ENCODE data around the gene CTRL. TPM values are rescaled to one million over a fixed set of nuclear protein-coding genes. Genes with fewer than 3 reads are reported as not detected.

CTRL gene
- total RNA-seq, 2 experiments from 2014 or later, result 4.0 to 5.9 TPM

GRCh38 chr16:67910158-67910557 is 21.5 kb downstream of the CTRL start:
- no peaks in the 10 kb centered on the region for H3K9me3 ChIP-seq (ENCODE audit: low read length)
- H3K4me1 ChIP-seq (ENCODE audit: insufficient read depth, low read length, poor library complexity, severe bottlenecking), result peaks cover 5% of the 10 kb centered on the region
- DNase-seq (ENCODE audit: low spot score), result peak; percentile 50
- ChIA-PET POLR2A (no interaction called here), CTCF (ENCODE audit: unreplicated experiment) (no interaction called here)
- no peak overlapping the region for H2AFZ ChIP-seq (ENCODE audit: low read length)
- H3K9me2 ChIP-seq (ENCODE audit: insufficient read depth, low read length), result no peaks in the 10 kb centered on the region
- no peaks in the 10 kb centered on the region for H4K20me1 ChIP-seq (ENCODE audit: insufficient read depth, low read length)
- no peak for TF ChIP-seq EZH2phosphoT487 (IDR thresholded peaks at IDR 0.05; ENCODE audit: borderline replicate concordance, low read depth, low read length)
- TF ChIP-seq, protein P1, sequence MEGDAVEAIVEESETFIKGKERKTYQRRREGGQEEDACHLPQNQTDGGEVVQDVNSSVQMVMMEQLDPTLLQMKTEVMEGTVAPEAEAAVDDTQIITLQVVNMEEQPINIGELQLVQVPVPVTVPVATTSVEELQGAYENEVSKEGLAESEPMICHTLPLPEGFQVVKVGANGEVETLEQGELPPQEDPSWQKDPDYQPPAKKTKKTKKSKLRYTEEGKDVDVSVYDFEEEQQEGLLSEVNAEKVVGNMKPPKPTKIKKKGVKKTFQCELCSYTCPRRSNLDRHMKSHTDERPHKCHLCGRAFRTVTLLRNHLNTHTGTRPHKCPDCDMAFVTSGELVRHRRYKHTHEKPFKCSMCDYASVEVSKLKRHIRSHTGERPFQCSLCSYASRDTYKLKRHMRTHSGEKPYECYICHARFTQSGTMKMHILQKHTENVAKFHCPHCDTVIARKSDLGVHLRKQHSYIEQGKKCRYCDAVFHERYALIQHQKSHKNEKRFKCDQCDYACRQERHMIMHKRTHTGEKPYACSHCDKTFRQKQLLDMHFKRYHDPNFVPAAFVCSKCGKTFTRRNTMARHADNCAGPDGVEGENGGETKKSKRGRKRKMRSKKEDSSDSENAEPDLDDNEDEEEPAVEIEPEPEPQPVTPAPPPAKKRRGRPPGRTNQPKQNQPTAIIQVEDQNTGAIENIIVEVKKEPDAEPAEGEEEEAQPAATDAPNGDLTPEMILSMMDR (conservative IDR thresholded peaks at IDR 0.05; ENCODE audit: low read length), result no peak
- H3K79me2 ChIP-seq (ENCODE audit: insufficient read depth, low read depth, low read length), result no peaks in the 10 kb centered on the region
- BruUV-seq (replicated peaks), result no TSS peak
- H3K4me3 ChIP-seq (ENCODE audit: low read depth, low read length, poor library complexity, severe bottlenecking), result no peak overlapping the region
- H3K36me3 ChIP-seq (ENCODE audit: insufficient read depth, low read length), result peaks cover 12% of the 10 kb centered on the region; the same call in 1 of the 2 replicates
- intact Hi-C loops (cut with micrococcal nuclease; ENCODE audit: unreplicated experiment), result no loop called here
- no peak overlapping the region for H3K4me2 ChIP-seq (ENCODE audit: low read length)
- no peak overlapping the region for H3K27ac ChIP-seq (ENCODE audit: low read depth, low read length, poor library complexity, severe bottlenecking)

- Histone ChIP-seq H3K9me2 (ENCODE audit: insufficient read depth, low read length) (no peaks in the 10 kb centered on the region), H3K27ac (ENCODE audit: low read depth, low read length, poor library complexity, severe bottlenecking) (no peak overlapping the region), H4K20me1 (ENCODE audit: insufficient read depth, low read length) (no peaks in the 10 kb centered on the region), H3K9me3 (ENCODE audit: low read length) (no peaks in the 10 kb centered on the region), H3K4me1 (ENCODE audit: insufficient read depth, low read length, poor library complexity, severe bottlenecking) (peaks cover 5% of the 10 kb centered on the region), H2AFZ (ENCODE audit: low read length) (no peak overlapping the region), H3K79me2 (ENCODE audit: insufficient read depth, low read depth, low read length) (no peaks in the 10 kb centered on the region), H3K4me3 (ENCODE audit: low read depth, low read length, poor library complexity, severe bottlenecking) (no peak overlapping the region), H3K4me2 (ENCODE audit: low read length) (no peak overlapping the region), H3K36me3 (ENCODE audit: insufficient read depth, low read length) (peaks cover 12% of the 10 kb centered on the region; the same call in 1 of the 2 replicates)
- TSS peak; percentile 53 for BruUV-seq (replicated peaks)
- TF ChIP-seq, protein P1 (conservative IDR thresholded peaks at IDR 0.05; ENCODE audit: low read length), result no peak
- no peak for TF ChIP-seq EZH2phosphoT487 (IDR thresholded peaks at IDR 0.05; ENCODE audit: borderline replicate concordance, low read depth, low read length)
- CTCF ChIA-PET (ENCODE audit: unreplicated experiment), result no interaction called here
- POLR2A ChIA-PET, result no interaction called here
- intact Hi-C loops (cut with micrococcal nuclease; ENCODE audit: unreplicated experiment), result no loop called here
- DNase-seq (ENCODE audit: low spot score), result no peak
Measured at GRCh38 chr16:67909056-67909742, 22.5 kb downstream of the CTRL start.
